GM13977 (cell line): ENCODE data around the gene PTPN14.

ENCODE experiments used
- DNase-seq: peaks from one replicate; pipeline ENCODE4 v3.0.0; 2012; ENCODE audit warnings: low spot score
- in situ Hi-C: fragments of 300-500 bp; cut with MboI; formaldehyde crosslinking; loops from one replicate; pipeline ENCODE4 v1.12.0; 2022; ENCODE audit warnings: low sequenced_read_pairs, low pct_unique_long_range_greater_than_20kb, mixed read lengths, inconsistent platforms; ENCODE audit not compliant: unreplicated experiment
- TF ChIP-seq, protein P1 (sequence below): IDR thresholded peaks from 2 replicates; pipeline ENCODE4 v1.5.1; 2012; ENCODE audit warnings: mild to moderate bottlenecking, control low read depth; ENCODE audit not compliant: insufficient read depth; ENCODE audit errors: extremely low read depth, missing control alignments

PTPN14 gene

DNA sequence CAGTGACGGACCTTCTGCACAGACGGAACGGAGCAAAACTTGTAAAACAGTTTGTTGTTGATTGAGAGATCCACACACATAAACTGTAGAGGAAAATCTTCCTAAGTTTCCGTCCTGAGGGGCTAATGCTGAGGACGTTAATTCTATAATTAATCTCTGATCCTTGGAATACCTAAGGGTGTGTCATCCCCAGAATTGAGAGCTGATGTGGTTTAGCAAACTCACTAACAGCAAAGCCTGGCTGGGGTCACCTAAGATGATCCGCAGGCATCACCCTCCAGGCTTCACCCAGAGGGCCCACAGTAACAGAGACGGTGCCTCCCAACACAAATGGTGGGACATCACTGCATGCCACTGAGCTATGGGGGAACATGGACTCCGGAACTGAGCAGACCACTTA is 172.9 kb downstream of the PTPN14 start:
- in situ Hi-C loops = no loop called here
- DNase-seq = no peak
- TF ChIP-seq, protein P1, sequence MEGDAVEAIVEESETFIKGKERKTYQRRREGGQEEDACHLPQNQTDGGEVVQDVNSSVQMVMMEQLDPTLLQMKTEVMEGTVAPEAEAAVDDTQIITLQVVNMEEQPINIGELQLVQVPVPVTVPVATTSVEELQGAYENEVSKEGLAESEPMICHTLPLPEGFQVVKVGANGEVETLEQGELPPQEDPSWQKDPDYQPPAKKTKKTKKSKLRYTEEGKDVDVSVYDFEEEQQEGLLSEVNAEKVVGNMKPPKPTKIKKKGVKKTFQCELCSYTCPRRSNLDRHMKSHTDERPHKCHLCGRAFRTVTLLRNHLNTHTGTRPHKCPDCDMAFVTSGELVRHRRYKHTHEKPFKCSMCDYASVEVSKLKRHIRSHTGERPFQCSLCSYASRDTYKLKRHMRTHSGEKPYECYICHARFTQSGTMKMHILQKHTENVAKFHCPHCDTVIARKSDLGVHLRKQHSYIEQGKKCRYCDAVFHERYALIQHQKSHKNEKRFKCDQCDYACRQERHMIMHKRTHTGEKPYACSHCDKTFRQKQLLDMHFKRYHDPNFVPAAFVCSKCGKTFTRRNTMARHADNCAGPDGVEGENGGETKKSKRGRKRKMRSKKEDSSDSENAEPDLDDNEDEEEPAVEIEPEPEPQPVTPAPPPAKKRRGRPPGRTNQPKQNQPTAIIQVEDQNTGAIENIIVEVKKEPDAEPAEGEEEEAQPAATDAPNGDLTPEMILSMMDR = no peak

DNA sequence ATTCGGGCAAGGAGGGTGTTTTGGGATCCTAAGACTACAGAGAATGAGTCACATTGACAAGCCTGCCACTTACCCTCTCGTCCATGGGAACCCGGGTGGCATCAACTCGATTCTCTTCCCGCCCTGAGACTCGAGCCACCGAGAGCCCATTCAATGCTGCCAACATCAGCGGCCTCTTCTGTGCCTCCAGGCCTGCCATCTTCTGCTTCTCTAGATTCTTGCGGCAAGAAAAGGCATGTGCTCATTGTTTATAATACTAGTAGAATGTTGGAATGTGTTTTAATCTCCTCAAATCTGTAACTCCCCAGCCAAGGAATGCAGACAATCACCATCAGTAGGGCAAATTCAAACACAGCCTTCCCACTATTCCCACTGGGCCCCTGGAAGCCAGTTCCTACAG is 173.5 kb downstream of the PTPN14 start:
- in situ Hi-C loops = no loop called here

DNA sequence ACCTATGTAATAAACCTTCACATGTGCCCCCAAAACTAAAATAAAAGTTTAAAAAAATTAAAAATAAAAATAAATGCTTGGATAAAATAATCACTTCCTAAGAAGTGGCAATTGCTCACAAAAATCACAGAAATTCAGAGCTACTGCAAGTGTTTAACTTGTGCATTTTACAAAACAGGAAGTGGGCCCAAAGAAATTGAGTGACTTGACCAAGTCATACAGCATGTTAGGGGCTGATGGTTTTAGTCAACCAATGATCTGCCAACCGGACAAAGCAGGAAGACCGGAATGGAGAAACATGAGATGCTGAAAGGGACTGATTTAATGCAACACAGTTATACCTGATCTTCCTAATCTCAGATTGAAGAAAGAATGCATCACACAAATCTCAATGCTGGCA is 173.9 kb downstream of the PTPN14 start:
- in situ Hi-C loops = no loop called here
- DNase-seq = no peak
- TF ChIP-seq, protein P1 = no peak

More for the DNA sequence above, 173.5 kb downstream of the PTPN14 start:
- TF ChIP-seq, protein P1 = no peak
- no peak for DNase-seq

DNA sequence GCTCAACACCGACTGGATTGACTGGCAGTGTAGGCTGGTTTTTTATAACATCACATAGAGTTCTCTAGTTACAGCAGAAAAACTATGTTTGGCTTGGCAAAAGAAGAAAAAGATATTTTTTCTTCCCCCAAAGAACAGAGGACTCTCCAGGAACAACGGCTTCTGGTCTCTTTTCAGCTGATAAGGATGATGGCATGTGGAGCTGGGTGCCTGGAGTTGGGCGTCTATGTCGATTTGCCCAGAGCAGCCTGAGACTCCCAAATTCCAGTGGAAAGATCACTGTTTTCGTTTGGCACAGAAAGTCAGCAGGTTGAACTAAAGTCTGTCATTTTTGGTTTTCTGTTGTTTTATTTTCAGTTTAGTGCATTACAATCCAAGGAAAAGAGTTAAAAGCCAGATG is 179.3 kb downstream of the PTPN14 start:
- in situ Hi-C loops = no loop called here
- DNase-seq = no peak
- TF ChIP-seq, protein P1 = no peak

DNA sequence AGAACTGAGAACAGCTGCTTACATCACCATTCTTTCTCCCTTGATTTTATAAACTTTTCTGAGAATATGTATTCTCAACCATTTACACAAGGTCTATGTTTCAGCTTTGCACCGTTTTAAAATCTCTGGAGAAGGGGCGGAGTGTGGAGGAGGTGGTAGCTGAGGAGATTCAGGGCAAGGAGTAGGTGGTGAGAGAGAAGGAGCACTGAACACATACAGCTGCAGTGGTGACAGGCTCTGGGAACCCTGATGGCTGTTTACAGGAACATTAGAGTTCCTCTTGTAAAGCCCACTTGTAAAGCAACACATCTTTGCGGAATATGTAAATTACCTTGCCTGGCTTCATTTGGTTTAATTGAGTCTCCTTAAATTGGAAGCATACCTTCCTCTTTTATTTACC is 180.8 kb downstream of the PTPN14 start:
- DNase-seq = no peak
- in situ Hi-C loops = no loop called here
- TF ChIP-seq, protein P1 = no peak

DNA sequence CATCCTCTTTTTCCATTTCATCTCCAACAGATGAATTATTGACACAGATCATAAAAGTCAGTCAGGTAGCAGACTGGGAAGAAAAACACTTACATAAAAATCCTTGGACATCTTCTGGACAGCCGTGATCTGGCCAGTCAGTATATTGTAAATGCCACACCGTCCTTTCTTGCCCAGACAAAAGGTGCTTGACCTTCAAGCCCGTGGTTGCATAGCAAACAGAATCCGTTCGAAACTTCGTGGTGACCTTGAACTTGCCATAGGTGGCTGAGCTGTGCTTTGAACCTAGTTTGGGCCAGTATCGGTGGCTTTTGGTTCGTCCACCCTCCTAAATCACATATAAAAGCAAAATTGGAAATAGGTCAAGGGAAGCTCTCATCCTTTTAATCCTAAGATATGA is 182.0 kb downstream of the PTPN14 start:
- in situ Hi-C loops = no loop called here
- DNase-seq = no peak
- TF ChIP-seq, protein P1 = no peak

DNA sequence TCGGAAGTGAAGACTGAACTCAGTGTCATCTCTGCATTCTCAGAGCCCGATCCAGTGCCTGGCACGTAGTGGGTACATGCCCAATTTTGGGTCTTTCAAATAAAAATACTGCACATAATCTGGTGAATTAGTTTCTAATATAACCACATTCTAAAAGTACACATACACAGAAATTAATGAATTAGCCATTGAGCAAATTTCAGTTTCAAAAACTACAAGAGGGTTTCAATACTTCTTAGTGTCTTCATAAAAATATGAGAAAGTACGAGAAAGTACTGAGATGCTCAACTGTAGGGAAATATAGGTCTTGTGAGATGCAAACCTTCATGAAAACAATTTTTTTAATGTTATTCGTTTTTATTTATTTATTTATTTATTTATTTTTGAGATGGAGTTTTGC is 183.6 kb downstream of the PTPN14 start:
- TF ChIP-seq, protein P1 = no peak
- DNase-seq = no peak
- in situ Hi-C loops = no loop called here
